GM19328 (cell line): ENCODE measurements around the gene RASSF5.
"Not testable (repeated sequence)": the region's sequence is repeated elsewhere in the genome, so short reads cannot be mapped to it uniquely, and the experiment has no call there.

Source experiments
- ATAC-seq: cut with Tn5 transposase; IDR thresholded peaks from one replicate; pipeline ENCODE4 v1.9.1; 2021; ENCODE audit warnings: mild to moderate bottlenecking, moderate library complexity; ENCODE audit not compliant: unreplicated experiment

RASSF5 gene

GRCh38 chr1:206566999-206567398, 59.7 kb downstream of the RASSF5 start:
- no peak for ATAC-seq

DNA sequence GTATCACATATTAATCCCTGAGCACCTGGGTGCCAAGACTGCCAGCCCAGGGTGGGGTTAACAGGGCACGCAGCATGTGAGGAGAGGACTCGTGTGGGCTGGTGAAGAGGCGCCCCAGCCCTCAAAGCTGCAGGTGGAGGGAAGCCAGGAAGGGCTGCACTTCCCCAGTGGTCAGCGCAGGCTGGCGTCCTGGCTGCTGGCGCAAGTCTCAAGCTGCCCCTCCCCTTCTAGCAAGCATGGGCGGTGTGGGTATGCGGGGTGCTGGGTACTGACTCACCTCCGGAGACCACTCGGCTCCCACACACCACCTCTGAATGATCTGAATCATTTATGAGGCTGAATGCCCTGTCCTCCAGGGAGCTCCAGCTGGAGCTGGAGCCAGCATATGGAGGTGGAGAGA, 60.9 kb downstream of the RASSF5 start:
- no peak for ATAC-seq

DNA sequence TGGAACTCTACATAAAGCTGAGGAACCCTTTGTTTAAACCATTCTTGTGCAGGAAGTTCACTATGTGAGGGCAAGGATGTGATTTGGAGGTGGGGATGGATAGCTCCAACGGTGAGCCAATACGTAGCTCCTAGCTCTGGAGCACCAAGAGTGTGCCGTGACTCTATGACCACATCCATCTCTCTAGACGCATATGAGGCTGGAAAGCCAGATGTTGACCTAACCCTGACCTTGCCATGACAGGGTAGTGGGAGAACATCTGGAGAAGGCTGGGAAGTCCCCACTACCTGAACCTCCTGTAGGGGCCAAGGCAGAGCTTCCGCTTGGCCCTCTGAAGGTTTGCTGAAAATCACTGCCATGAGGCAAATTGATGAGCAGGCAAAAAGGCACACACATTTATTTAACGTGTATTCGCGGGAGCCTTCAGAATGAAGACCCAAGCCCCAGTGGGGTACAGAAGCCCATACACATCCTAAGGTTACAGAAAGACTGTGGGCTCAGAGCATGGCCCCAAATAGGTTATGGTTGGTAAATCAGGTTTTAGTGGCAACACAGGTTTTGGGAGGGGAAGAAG, 61.5 kb downstream of the RASSF5 start:
- no peak for ATAC-seq

- no peak for ATAC-seq
Measured at GRCh38 chr1:206569556-206569955, 62.2 kb downstream of the RASSF5 start.

GRCh38 chr1:206570529-206570928, 63.2 kb downstream of the RASSF5 start:
- ATAC-seq = no peak

- ATAC-seq = no peak
Measured at GRCh38 chr1:206572835-206573234, 65.5 kb downstream of the RASSF5 start.

- ATAC-seq = no peak
Measured at GRCh38 chr1:206573319-206573718, 66.0 kb downstream of the RASSF5 start.

- ATAC-seq = no peak
Measured at GRCh38 chr1:206573762-206574161, 66.4 kb downstream of the RASSF5 start.

DNA sequence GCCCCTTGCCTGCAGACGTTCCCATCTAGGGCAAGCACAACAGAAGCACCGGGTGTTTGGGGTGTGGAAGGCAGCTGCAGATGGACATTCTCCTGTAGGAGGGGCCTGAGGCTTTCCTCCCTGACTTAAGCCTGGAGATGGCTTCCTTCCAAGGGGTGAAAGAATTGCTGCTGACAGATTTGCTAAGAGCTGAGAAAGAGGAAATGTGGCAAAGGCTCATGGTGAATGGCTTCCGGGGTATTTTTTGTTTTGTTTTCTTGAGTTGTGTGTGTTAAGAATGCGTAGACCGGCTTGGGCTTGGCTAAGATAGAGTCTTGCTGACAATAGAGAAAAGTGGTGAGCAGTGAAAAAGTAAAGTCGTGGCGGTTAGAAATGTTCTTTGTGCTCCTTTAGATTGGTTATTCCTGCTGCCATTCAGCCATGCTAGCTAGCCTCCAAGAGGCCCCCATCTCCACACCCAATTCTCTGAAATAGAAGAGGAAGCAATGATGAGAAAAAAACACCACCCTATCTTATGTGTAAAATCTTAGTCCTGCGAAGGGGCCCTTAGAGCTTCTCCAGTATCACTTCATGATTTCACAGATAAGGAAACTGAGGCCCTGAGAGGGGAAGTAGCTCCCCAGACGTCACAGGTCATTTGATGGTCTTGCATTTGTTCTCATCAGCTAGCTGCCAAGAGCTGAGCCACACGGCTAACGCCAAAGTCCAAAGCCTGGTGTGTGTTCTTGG, 68.0 kb downstream of the RASSF5 start:
- ATAC-seq = no peak

DNA sequence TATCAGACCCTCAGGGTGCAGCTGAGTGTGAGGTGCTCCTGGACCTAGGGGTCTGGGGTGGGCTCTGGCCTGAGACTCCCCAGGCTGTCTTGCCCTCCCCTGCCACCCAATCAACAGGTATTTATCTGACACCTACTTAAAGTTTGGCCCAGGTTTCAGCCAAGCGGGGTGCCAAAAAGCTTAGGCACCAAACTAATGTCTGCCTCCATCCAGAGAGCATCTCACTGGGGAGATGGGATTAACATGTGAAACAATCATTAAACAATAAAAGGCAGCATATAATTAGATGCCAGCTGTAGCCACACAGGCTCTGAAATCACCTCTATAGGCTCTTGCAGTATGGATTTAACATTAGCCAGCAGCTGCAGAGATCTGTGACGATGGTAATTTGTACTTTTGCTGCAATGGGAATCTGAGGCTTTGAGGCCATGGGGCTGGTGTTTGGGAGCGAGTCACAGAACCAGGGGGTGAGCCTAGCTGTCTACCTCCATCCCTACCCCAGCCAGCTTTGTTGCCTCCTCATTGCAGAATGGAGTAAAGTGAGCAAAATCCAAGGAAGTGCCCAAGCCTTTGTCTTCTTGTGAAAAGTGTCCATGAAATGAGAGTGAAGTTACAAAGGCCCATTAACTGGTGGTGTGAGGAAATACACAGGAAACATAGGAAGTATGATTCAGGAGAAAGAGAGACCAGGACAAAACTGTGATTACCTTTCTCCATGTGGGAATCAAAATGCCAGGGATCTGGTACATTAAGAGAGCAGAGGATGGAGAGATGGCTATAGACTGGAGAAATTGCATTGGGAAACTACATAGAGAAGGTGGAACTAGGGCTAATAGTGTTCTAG, 68.8 kb downstream of the RASSF5 start:
- no peak for ATAC-seq

- ATAC-seq = no peak
Measured at GRCh38 chr1:206577626-206578025, 70.3 kb downstream of the RASSF5 start.

GRCh38 chr1:206578068-206578977, 71.0 kb downstream of the RASSF5 start:
- no peak for ATAC-seq

DNA sequence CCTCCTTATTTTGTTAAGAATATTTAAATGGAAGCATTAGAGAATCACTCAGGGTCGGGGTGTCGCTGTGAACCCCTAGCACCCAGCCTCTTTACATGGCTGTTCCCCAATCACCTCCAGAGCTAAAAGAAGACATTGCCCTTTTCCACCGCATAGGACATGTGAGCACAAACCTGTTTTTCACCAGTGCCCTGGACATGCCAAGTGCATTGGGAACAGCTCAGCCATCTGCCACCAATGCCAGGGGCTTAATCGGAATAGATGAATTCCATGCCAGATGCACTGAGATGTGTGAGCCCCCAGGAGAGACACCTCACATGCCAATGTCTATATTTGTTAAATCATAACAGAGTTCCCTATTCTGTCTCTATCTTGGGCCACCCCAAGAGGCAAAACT, 71.6 kb downstream of the RASSF5 start:
- ATAC-seq = no peak

DNA sequence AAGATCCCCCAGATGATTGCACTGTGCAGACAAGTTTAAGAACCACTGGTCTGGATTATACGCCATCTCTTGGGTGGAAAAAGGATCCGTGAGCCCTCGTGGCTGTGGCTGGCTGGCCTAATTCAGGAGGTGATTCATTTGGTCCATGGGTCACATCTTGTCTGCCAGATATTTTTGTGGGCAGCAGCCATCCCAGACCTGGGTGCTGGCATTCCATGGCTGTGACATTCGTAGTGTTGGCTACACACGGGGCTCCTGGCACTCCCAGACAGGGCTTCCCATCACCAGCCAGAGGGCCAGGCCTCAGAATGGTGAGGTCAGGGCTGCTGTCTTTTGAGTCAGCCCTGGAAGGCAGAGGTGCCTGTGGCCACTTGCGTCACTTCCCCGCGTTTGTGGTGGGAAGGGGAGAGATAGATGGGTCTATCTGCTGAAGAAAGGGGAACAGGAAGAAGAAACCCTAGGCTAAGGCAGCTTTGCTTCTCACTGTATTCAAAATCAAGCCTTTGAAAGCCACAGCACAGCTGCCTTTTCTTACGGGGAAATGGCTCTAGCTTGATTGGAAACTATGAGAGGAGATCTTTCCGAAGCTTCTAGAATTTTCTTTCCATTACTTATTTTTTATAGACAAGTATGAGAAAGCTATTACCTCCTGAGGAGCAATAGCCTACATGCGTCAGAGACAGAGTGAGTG, 72.6 kb downstream of the RASSF5 start:
- ATAC-seq = peak; percentile 74

DNA sequence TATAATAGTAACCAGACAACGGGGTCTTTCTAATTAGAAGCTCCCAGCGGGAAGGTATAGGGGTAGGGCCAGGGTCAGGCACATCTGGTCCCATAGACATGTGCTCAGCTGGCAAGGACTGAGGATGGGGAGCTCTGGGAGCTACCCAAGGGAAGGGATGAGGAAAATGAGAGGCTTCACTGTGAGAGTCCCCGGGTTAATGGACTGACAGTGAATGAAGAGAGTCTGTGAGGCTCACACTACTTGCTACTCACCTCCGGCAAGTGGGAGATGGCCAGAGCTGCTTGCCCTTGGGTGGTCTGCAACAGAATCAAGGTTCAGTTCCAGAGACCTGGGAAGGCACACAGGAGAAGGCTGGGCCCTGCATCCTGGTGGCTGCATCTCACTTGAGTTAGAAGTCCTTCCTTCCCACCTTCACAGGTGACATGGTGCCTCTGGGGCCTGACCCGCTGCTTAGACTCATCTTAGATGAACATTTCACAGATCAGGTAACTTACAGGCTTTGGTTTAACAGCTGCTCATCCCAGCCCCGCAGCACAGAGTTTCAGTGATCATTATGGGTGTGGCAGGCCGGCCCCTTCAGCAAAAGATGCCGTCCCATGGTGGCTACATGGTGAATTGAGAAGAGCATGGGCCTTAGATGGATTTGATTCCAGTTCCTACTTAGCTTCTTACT, 73.2 kb downstream of the RASSF5 start:
- no peak for ATAC-seq

- not testable (repeated sequence) for ATAC-seq
Measured at GRCh38 chr1:206581114-206581497, 73.8 kb downstream of the RASSF5 start.

- no peak for ATAC-seq
Measured at GRCh38 chr1:206581571-206581981, 74.2 kb downstream of the RASSF5 start.

- no peak for ATAC-seq
Measured at GRCh38 chr1:206582537-206582936, 75.2 kb downstream of the RASSF5 start.

- ATAC-seq = no peak
Measured at GRCh38 chr1:206582971-206583706, 75.8 kb downstream of the RASSF5 start.
